GM21360 (cell line): Measurements from ENCODE around the gene GPX3.

Experiments used
- ATAC-seq: cut with Tn5 transposase; IDR thresholded peaks from one replicate; pipeline ENCODE4 v1.9.1; 2021; ENCODE audit warnings: mild to moderate bottlenecking, moderate library complexity; ENCODE audit not compliant: unreplicated experiment

The GPX3 gene

GRCh38 chr5:151075698-151076331 is 55.4 kb downstream of the GPX3 start:
- no peak for ATAC-seq

GRCh38 chr5:151076616-151077015 is 56.2 kb downstream of the GPX3 start:
- ATAC-seq = no peak

GRCh38 chr5:151077419-151077818 is 57.0 kb downstream of the GPX3 start:
- ATAC-seq = no peak

GRCh38 chr5:151077967-151078366 is 57.6 kb downstream of the GPX3 start:
- no peak for ATAC-seq
